SK-N-SH (cell line): ENCODE results near the gene TRAM2. TPM values are rescaled to one million over a fixed set of nuclear protein-coding genes. Genes with fewer than 3 reads are reported as not detected.
A peak's percentile ranks its signal among the peaks of the same experiment; 100 is the strongest.

Experiments used
- CTCF ChIA-PET: fragments of 300-600, 350-600 bp; formaldehyde crosslinking; extraction: SDS; loops from one replicate; lab custom pipeline; 2021; lab: Yijun Ruan, JAX
- POLR2A ChIA-PET: fragments of 350-600 bp; sonication (Branson Sonifier 250); formaldehyde crosslinking; extraction: SDS; loops from one replicate; lab custom pipeline; 2020; ENCODE audit warnings: antibody characterized with exemption, inconsistent platforms; lab: Yijun Ruan, JAX
- DNase-seq: peaks from one replicate; pipeline ENCODE4 v3.0.0; 2012
- H2AFZ ChIP-seq: fragments of 200-600 bp; sonication (generic); 2 replicates; pipeline ENCODE4 v1.8.1; 2016; ENCODE audit warnings: antibody characterized with exemption, mild to moderate bottlenecking, low read depth
- H3F3A ChIP-seq: fragments of 200-600 bp; sonication (generic); replicated peaks from 2 replicates; pipeline ENCODE3; 2016; ENCODE audit warnings: antibody characterized with exemption, mild to moderate bottlenecking; ENCODE audit not compliant: insufficient read depth
- H3K27ac ChIP-seq, 2 experiments: fragments of 200-500 bp in 1 of 2; fragments of 200-600 bp in 1 of 2; sonication (Bioruptor generic) in 1 of 2; sonication (generic), shearing (Covaris generic) in 1 of 2; 2 replicates each; pipeline versions ENCODE4 v1.5.1 to v1.6.1; 2014 to 2016; ENCODE audit warnings: low read depth in 2 of 2, inconsistent platforms in 1 of 2, low read length in 1 of 2, mild to moderate bottlenecking in 1 of 2, mixed read lengths in 1 of 2
- H3K27me3 ChIP-seq: fragments of 200-600 bp; sonication (generic), shearing (Covaris generic); 2 replicates; pipeline ENCODE4 v1.6.1; 2016; ENCODE audit warnings: mixed run types; ENCODE audit not compliant: insufficient read depth
- H3K36me3 ChIP-seq, 2 experiments: fragments of 200-500 bp in 1 of 2; fragments of 200-600 bp in 1 of 2; sonication (Bioruptor generic) in 1 of 2; sonication (generic) in 1 of 2; replicated peaks in 1 of 2; 2 replicates each; pipeline versions ENCODE3 to v1.5.1; 2014 to 2016; ENCODE audit warnings: low read length in 1 of 2, mild to moderate bottlenecking in 1 of 2; ENCODE audit not compliant: insufficient read depth in 2 of 2, control insufficient read depth in 1 of 2
- H3K4me1 ChIP-seq, 2 experiments: fragments of 200-500 bp in 1 of 2; fragments of 200-600 bp in 1 of 2; sonication (Bioruptor generic) in 1 of 2; sonication (generic), shearing (Covaris generic) in 1 of 2; 2 replicates each; pipeline versions ENCODE4 v1.5.1 to v1.6.1; 2014 to 2016; ENCODE audit warnings: low read depth in 1 of 2, low read length in 1 of 2, mixed run types in 1 of 2; ENCODE audit not compliant: insufficient read depth in 2 of 2, control insufficient read depth in 1 of 2
- H3K4me2 ChIP-seq: fragments of 200-600 bp; sonication (generic), shearing (Covaris generic); 2 replicates; pipeline ENCODE4 v1.6.1; 2017; ENCODE audit warnings: mixed run types
- H3K4me3 ChIP-seq, 2 experiments: fragments of 200-500 bp in 1 of 2; fragments of 200-600 bp in 1 of 2; sonication (Bioruptor generic) in 1 of 2; sonication (generic), shearing (Covaris generic) in 1 of 2; 2 replicates each; pipeline versions ENCODE4 v1.5.1 to v1.8.1; 2014 to 2016; ENCODE audit warnings: low read depth in 2 of 2, inconsistent platforms in 1 of 2, low read length in 1 of 2, mild to moderate bottlenecking in 1 of 2, mixed read lengths in 1 of 2, moderate library complexity in 1 of 2
- H3K79me2 ChIP-seq: fragments of 200-600 bp; sonication (generic); 2 replicates; pipeline ENCODE4 v1.8.1; 2017; ENCODE audit warnings: mild to moderate bottlenecking; ENCODE audit not compliant: insufficient read depth
- H3K9ac ChIP-seq: fragments of 200-600 bp; sonication (generic); 2 replicates; pipeline ENCODE4 v1.6.1; 2017; ENCODE audit warnings: mixed run types
- H3K9me2 ChIP-seq: fragments of 200-600 bp; sonication (generic); 2 replicates; pipeline ENCODE4 v1.6.1; 2017; ENCODE audit warnings: mixed run types
- H3K9me3 ChIP-seq: fragments of 200-600 bp; sonication (generic); 2 replicates; pipeline ENCODE4 v1.6.1; 2017; ENCODE audit warnings: mixed run types, mild to moderate bottlenecking, moderate library complexity
- H4K20me1 ChIP-seq: fragments of 200-600 bp; sonication (generic); 2 replicates; pipeline ENCODE4 v1.6.1; 2017; ENCODE audit warnings: mild to moderate bottlenecking, mixed run types; ENCODE audit not compliant: insufficient read depth
- ELF1 ChIP-seq: IDR thresholded peaks from 2 replicates; pipeline ENCODE4 v1.4.0; 2012
- EP300 ChIP-seq, 2 experiments: IDR thresholded peaks; 2 replicates each; pipeline versions ENCODE4 v1.4.0 to v1.6.1; 2012; ENCODE audit warnings: borderline replicate concordance in 1 of 2, low read depth in 1 of 2, low read length in 1 of 2
- EZH2phosphoT487 ChIP-seq: fragments of 200-600 bp; sonication (generic); IDR thresholded peaks from 2 replicates; pipeline ENCODE4 v1.6.1; 2017; ENCODE audit warnings: low read depth, mixed run types, mild to moderate bottlenecking, antibody characterized with exemption, moderate library complexity, borderline replicate concordance
- GATA2 ChIP-seq: sonication (generic); formaldehyde crosslinking; IDR thresholded peaks from 2 replicates; pipeline ENCODE4 v1.5.0; 2020; ENCODE audit warnings: mild to moderate bottlenecking, missing genetic modification reagents
- IRF3 ChIP-seq: fragments of 150-350 bp; IDR thresholded peaks from 2 replicates; pipeline ENCODE4 v1.6.1; 2016; ENCODE audit warnings: mild to moderate bottlenecking, low read depth, low read length
- JUND ChIP-seq: IDR thresholded peaks from 2 replicates; pipeline ENCODE4 v1.4.0; 2012
- MEF2A ChIP-seq: IDR thresholded peaks from 2 replicates; pipeline ENCODE4 v1.4.0; 2012; ENCODE audit warnings: low read depth, borderline replicate concordance
- NFIC ChIP-seq: IDR thresholded peaks from 2 replicates; pipeline ENCODE4 v1.4.0; 2012; ENCODE audit warnings: borderline replicate concordance
- PBX3 ChIP-seq: IDR thresholded peaks from 2 replicates; pipeline ENCODE4; 2012
- POLR2AphosphoS5 ChIP-seq: IDR thresholded peaks from 2 replicates; pipeline ENCODE4 v1.6.1; 2012; ENCODE audit warnings: low read depth, low read length
- SIN3A ChIP-seq: IDR thresholded peaks from 2 replicates; pipeline ENCODE4 v1.6.1; 2012; ENCODE audit warnings: low read depth, mild to moderate bottlenecking, low read length, moderate library complexity, borderline replicate concordance
- SMC3 ChIP-seq: IDR thresholded peaks from 2 replicates; pipeline ENCODE4 v1.6.1; 2012; ENCODE audit warnings: low read depth, low read length, improper control_type of control experiment
- TAF1 ChIP-seq: IDR thresholded peaks from 2 replicates; pipeline ENCODE4 v1.6.1; 2012; ENCODE audit warnings: low read depth, mild to moderate bottlenecking, low read length, moderate library complexity, borderline replicate concordance
- ZBTB33 ChIP-seq: IDR thresholded peaks from 2 replicates; pipeline ENCODE4 v1.4.0; 2012; ENCODE audit warnings: low read depth, borderline replicate concordance
- WGBS: methylation state at CpG from one replicate; pipeline ENCODE4 v1.1.6; 2017; ENCODE audit warnings: low lambda C conversion rate; 5-methylcytosine and 5-hydroxymethylcytosine counted together
- polyA plus RNA-seq, 3 experiments: library from polyadenylated mRNA; depleted of rRNA; stranded (reverse); fragments of >200 nt; gene quantifications; 2 replicates each; pipeline ENCODE4 v1.2.3, GENCODE V29; 2012

TRAM2 gene
- polyA plus RNA-seq, 1 of the 3 experiments (the other 2 are of a cell fraction) = 26.4 TPM

GRCh38 chr6:52572536-52572935 lies 4.3 kb downstream of the TRAM2 start:
- peak overlapping the region; percentile 96 for H3K4me2 ChIP-seq
- 97% methylated on average over 4 of the region's 4 CpGs for WGBS
- H4K20me1 ChIP-seq = peaks cover 58% of the 10 kb centered on the region
- H3K36me3 ChIP-seq = peaks cover 0 to 10% of the 10 kb centered on the region in 2 experiments
- no peak for TF ChIP-seq SIN3A
- no peak for TF ChIP-seq TAF1
- no peak for TF ChIP-seq JUND
- no peak for TF ChIP-seq NFIC
- no peak for TF ChIP-seq EZH2phosphoT487
- TF ChIP-seq MEF2A = no peak
- TF ChIP-seq POLR2AphosphoS5 = no peak
- TF ChIP-seq IRF3 = no peak
- no peak for TF ChIP-seq EP300 (IDR thresholded peaks at IDR 0.05; ENCODE audit: borderline replicate concordance in 1 of 2, low read depth in 1 of 2, low read length in 1 of 2)
- TF ChIP-seq ELF1 = no peak
- no peak for TF ChIP-seq SMC3
- no peak for TF ChIP-seq GATA2 (CRISPR knock-in tag)
- TF ChIP-seq PBX3 = no peak
- TF ChIP-seq ZBTB33 = no peak
- ChIA-PET CTCF (interaction anchor here (0.9 to 1.3 kb wide), 5 partner anchors 18 to 154 kb away, joined by 3 to 4 read pairs (median 3); no protein-coding TSS in a partner anchor), POLR2A (no interaction called here)
- H3K4me3 ChIP-seq = peak overlapping the region in 1 of 2 experiments; percentile 36; a peak in 1 of 4 replicates
- H2AFZ ChIP-seq = no peak overlapping the region
- DNase-seq = no peak
- H3K9ac ChIP-seq = no peak overlapping the region
- H3K4me1 ChIP-seq = peaks cover 33 to 62% of the 10 kb centered on the region in 2 experiments
- peak overlapping the region in 1 of 2 experiments; percentile 48; a peak in 1 of 4 replicates for H3K27ac ChIP-seq
- H3K9me2 ChIP-seq = no peaks in the 10 kb centered on the region
- no peaks in the 10 kb centered on the region for H3K27me3 ChIP-seq
- H3K9me3 ChIP-seq = no peaks in the 10 kb centered on the region
- H3F3A ChIP-seq = peaks cover 22% of the 10 kb centered on the region
- H3K79me2 ChIP-seq = peaks cover 96% of the 10 kb centered on the region
